Measurements from ENCODE around the gene BCL11B. TPM values are rescaled to one million over a fixed set of nuclear protein-coding genes. Genes with fewer than 3 reads are reported as not detected.

BCL11B gene
- polyA plus RNA-seq, 3 donors, result 0.01 TPM; not detected in 2

- no peaks in the 10 kb centered on the region for H3K79me2 ChIP-seq (ENCODE audit: insufficient read depth, low read length)
- H4K20me1 ChIP-seq (ENCODE audit: insufficient read depth, low read length), result no peaks in the 10 kb centered on the region
- WGBS (ENCODE audit: insufficient coverage), result 64% methylated on average over 8 of the region's 9 CpGs
- no peaks in the 10 kb centered on the region for H3K36me3 ChIP-seq (replicated peaks in 1 of 2; ENCODE audit: control insufficient read depth in 1 of 2, insufficient read depth in 2 of 2, low read length in 2 of 2)
- H3K9me3 ChIP-seq (replicated peaks in 1 of 2; ENCODE audit: control insufficient read depth in 1 of 2, insufficient read depth in 1 of 2, low read length in 2 of 2), result peaks cover 11 to 19% of the 10 kb centered on the region in 2 donors
- no peak for TF ChIP-seq CTCF (IDR thresholded peaks at IDR 0.05)
- no peak overlapping the region for H3K27ac ChIP-seq (ENCODE audit: low read depth in 1 of 2, low read length in 2 of 2)
- H3K9ac ChIP-seq (ENCODE audit: insufficient read depth, low read length, poor library complexity, severe bottlenecking), result no peak overlapping the region
- no peak for DNase-seq
- peaks cover 2% of the 10 kb centered on the region for H3K4me1 Mint-ChIP-seq
- intact Hi-C loops (cut with micrococcal nuclease), result no loop called here
- H3K4me1 ChIP-seq (ENCODE audit: control insufficient read depth in 1 of 2, insufficient read depth in 2 of 2, low read length in 2 of 2), result no peaks in the 10 kb centered on the region
- H3K27me3 Mint-ChIP-seq (ENCODE audit: low read depth in 3 of 3), result peaks cover 49 to 76% (median 65%) of the 10 kb centered on the region in 3 donors
- H3K4me2 ChIP-seq (replicated peaks; ENCODE audit: extremely low read depth, low read length, poor library complexity, severe bottlenecking), result no peak overlapping the region
- peak overlapping the region in 1 of 2 donors; percentile 48 for H3K4me3 Mint-ChIP-seq
- H3K36me3 Mint-ChIP-seq, result peaks cover 0 to 4% of the 10 kb centered on the region in 2 donors
- no peak overlapping the region for H3K4me3 ChIP-seq (replicated peaks in 1 of 3; ENCODE audit: low read depth in 2 of 3, low read length in 3 of 3)
- no peak overlapping the region for H2AFZ ChIP-seq (ENCODE audit: insufficient read depth, low read depth, low read length, poor library complexity, severe bottlenecking)
- peaks cover 2 to 55% of the 10 kb centered on the region in 2 donors for H3K27me3 ChIP-seq (ENCODE audit: control insufficient read depth in 2 of 2, insufficient read depth in 2 of 2, low read length in 2 of 2)
- peaks cover 5 to 25% (median 18%) of the 10 kb centered on the region in 7 donors for H3K9me3 Mint-ChIP-seq
- H3K27ac Mint-ChIP-seq, result no peak overlapping the region
Measured at GRCh38 chr14:99234355-99234754, 37.6 kb downstream of the BCL11B start.

- Histone ChIP-seq H3K9ac (ENCODE audit: insufficient read depth, low read length, poor library complexity, severe bottlenecking) (no peak overlapping the region), H3K4me1 (ENCODE audit: control insufficient read depth in 1 of 2, insufficient read depth in 2 of 2, low read length in 2 of 2) (no peaks in the 10 kb centered on the region), H3K4me3 (replicated peaks in 1 of 3; ENCODE audit: low read depth in 2 of 3, low read length in 3 of 3) (no peak overlapping the region), H3K9me3 (replicated peaks in 1 of 2; ENCODE audit: control insufficient read depth in 1 of 2, insufficient read depth in 1 of 2, low read length in 2 of 2) (peaks cover 11 to 19% of the 10 kb centered on the region in 2 donors), H3K27me3 (ENCODE audit: control insufficient read depth in 2 of 2, insufficient read depth in 2 of 2, low read length in 2 of 2) (peaks cover 2 to 55% of the 10 kb centered on the region in 2 donors), H3K36me3 (replicated peaks in 1 of 2; ENCODE audit: control insufficient read depth in 1 of 2, insufficient read depth in 2 of 2, low read length in 2 of 2) (no peaks in the 10 kb centered on the region), H2AFZ (ENCODE audit: insufficient read depth, low read depth, low read length, poor library complexity, severe bottlenecking) (no peak overlapping the region), H3K4me2 (replicated peaks; ENCODE audit: extremely low read depth, low read length, poor library complexity, severe bottlenecking) (no peak overlapping the region), H4K20me1 (ENCODE audit: insufficient read depth, low read length) (no peaks in the 10 kb centered on the region), H3K79me2 (ENCODE audit: insufficient read depth, low read length) (no peaks in the 10 kb centered on the region), H3K27ac (ENCODE audit: low read depth in 1 of 2, low read length in 2 of 2) (no peak overlapping the region)
- Mint-ChIP-seq H3K4me3 (peak overlapping the region in 1 of 2 donors; percentile 48), H3K4me1 (peaks cover 2% of the 10 kb centered on the region), H3K9me3 (peaks cover 5 to 25% (median 18%) of the 10 kb centered on the region in 7 donors), H3K36me3 (peaks cover 0 to 4% of the 10 kb centered on the region in 2 donors), H3K27me3 (ENCODE audit: low read depth in 3 of 3) (peaks cover 49 to 79% (median 64%) of the 10 kb centered on the region in 3 donors), H3K27ac (no peak overlapping the region)
- no peak for TF ChIP-seq CTCF (IDR thresholded peaks at IDR 0.05)
- DNase-seq, result no peak
- intact Hi-C loops (cut with micrococcal nuclease), result no loop called here
- 73% methylated on average over 14 of the region's 17 CpGs for WGBS (ENCODE audit: insufficient coverage)
Measured at GRCh38 chr14:99233222-99234035, 38.6 kb downstream of the BCL11B start.
